HG02623 (cell line): Measurements from ENCODE around the gene U2AF1L4.
"Not testable (repeated sequence)": the region's sequence is repeated elsewhere in the genome, so short reads cannot be mapped to it uniquely, and the experiment has no call there.

Experiments
- ATAC-seq: cut with Tn5 transposase; IDR thresholded peaks from one replicate; pipeline ENCODE4 v1.9.1; 2021; ENCODE audit warnings: moderate library complexity; ENCODE audit not compliant: unreplicated experiment

The U2AF1L4 gene

GRCh38 chr19:35727956-35728706 is 17.1 kb downstream of the U2AF1L4 start:
- ATAC-seq: no peak

GRCh38 chr19:35727053-35727955 is 17.9 kb downstream of the U2AF1L4 start:
- no peak for ATAC-seq

GRCh38 chr19:35725216-35725861 is 19.9 kb downstream of the U2AF1L4 start:
- no peak for ATAC-seq

- ATAC-seq: no peak
These were observed 20.7 kb downstream of the U2AF1L4 start for GRCh38 chr19:35724560-35724959.

- ATAC-seq: not testable (repeated sequence)
These were observed 21.1 kb downstream of the U2AF1L4 start for GRCh38 chr19:35724132-35724531.

GRCh38 chr19:35723671-35724070 is 21.5 kb downstream of the U2AF1L4 start:
- ATAC-seq: no peak

GRCh38 chr19:35722897-35723296 is 22.3 kb downstream of the U2AF1L4 start:
- no peak for ATAC-seq

GRCh38 chr19:35722461-35722860 is 22.8 kb downstream of the U2AF1L4 start:
- ATAC-seq: no peak

GRCh38 chr19:35721374-35721773 is 23.8 kb downstream of the U2AF1L4 start:
- ATAC-seq: no peak

- no peak for ATAC-seq
These were observed 24.6 kb downstream of the U2AF1L4 start for GRCh38 chr19:35720648-35721047.

- no peak for ATAC-seq
These were observed 25.1 kb downstream of the U2AF1L4 start for GRCh38 chr19:35720163-35720524.

GRCh38 chr19:35719402-35720162 is 25.6 kb downstream of the U2AF1L4 start:
- no peak for ATAC-seq

- no peak for ATAC-seq
These were observed 26.7 kb downstream of the U2AF1L4 start for GRCh38 chr19:35718345-35719041.

- peak; percentile 48 for ATAC-seq
These were observed 27.4 kb downstream of the U2AF1L4 start, which contains the start of gene KMT2B for GRCh38 chr19:35717665-35718344. KMT2B (plus strand) TSS chr19:35718003; CDS start chr19:35718019, 16 bp downstream.

- peak; percentile 59 for ATAC-seq
These were observed 28.2 kb downstream of the U2AF1L4 start for GRCh38 chr19:35716801-35717664.

- ATAC-seq: no peak
These were observed 29.0 kb downstream of the U2AF1L4 start for GRCh38 chr19:35715981-35716800.

GRCh38 chr19:35715355-35715809 is 29.8 kb downstream of the U2AF1L4 start:
- no peak for ATAC-seq
